Nephron (organoid): Measurements from ENCODE around the gene COPS4.
A peak's percentile ranks its signal among the peaks of the same experiment; 100 is the strongest.
"Not testable (repeated sequence)": the region's sequence is repeated elsewhere in the genome, so short reads cannot be mapped to it uniquely, and the experiment has no call there.

Experiments used
- H3K27ac Mint-ChIP-seq, 3 experiments: 2 replicates each; pipeline ENCODE4 v1.8.0; 2020; ENCODE audit warnings: mixed read lengths in 3 of 3, mild to moderate bottlenecking in 2 of 3, moderate library complexity in 1 of 3
- H3K27me3 Mint-ChIP-seq: 2 replicates; pipeline ENCODE4 v1.8.0; 2021; ENCODE audit warnings: low read depth, mild to moderate bottlenecking, moderate library complexity, mixed read lengths
- H3K36me3 Mint-ChIP-seq: 2 replicates; pipeline ENCODE4 v1.8.0; 2020; ENCODE audit warnings: low read depth, mixed read lengths
- H3K4me1 Mint-ChIP-seq: 2 replicates; pipeline ENCODE4 v1.8.0; 2020; ENCODE audit warnings: mixed read lengths
- H3K4me3 Mint-ChIP-seq, 3 experiments: 2 replicates each; pipeline ENCODE4 v1.8.0; 2020; ENCODE audit warnings: mild to moderate bottlenecking in 3 of 3, mixed read lengths in 3 of 3, moderate library complexity in 2 of 3
- H3K9me3 Mint-ChIP-seq: 2 replicates; pipeline ENCODE4 v1.8.0; 2020; ENCODE audit warnings: mixed read lengths
- CTCF ChIP-seq, 3 experiments: fragments of 200-600 bp; sonication (generic); IDR thresholded peaks; one replicate each; pipeline ENCODE4 v1.5.0; 2021; ENCODE audit warnings: antibody characterized with exemption in 3 of 3; ENCODE audit not compliant: unreplicated experiment in 3 of 3

Gene COPS4

GRCh38 chr4:83108101-83108861 is 73.3 kb downstream of the COPS4 start:
- Mint-ChIP-seq H3K4me1 (peaks cover 6% of the 10 kb centered on the region), H3K9me3 (no peaks in the 10 kb centered on the region), H3K27ac (no peak overlapping the region), H3K36me3 (no peaks in the 10 kb centered on the region), H3K4me3 (peak overlapping the region in 2 of 3 experiments; percentile 82 to 87), H3K27me3 (peaks cover 26% of the 10 kb centered on the region)
- TF ChIP-seq CTCF (IDR thresholded peaks at IDR 0.05; ENCODE audit: unreplicated experiment in 3 of 3), result no peak

- peaks cover 26% of the 10 kb centered on the region for H3K27me3 Mint-ChIP-seq
- no peak for TF ChIP-seq CTCF (IDR thresholded peaks at IDR 0.05; ENCODE audit: unreplicated experiment in 3 of 3)
- peaks cover 6% of the 10 kb centered on the region for H3K4me1 Mint-ChIP-seq
- peak overlapping the region; percentile 82 to 94 (median 88) for H3K4me3 Mint-ChIP-seq
- no peaks in the 10 kb centered on the region for H3K9me3 Mint-ChIP-seq
- no peaks in the 10 kb centered on the region for H3K36me3 Mint-ChIP-seq
- H3K27ac Mint-ChIP-seq, result peak overlapping the region in 1 of 3 experiments; percentile 69
Observed at GRCh38 chr4:83109480-83110222, 74.7 kb downstream of the COPS4 start.

- Mint-ChIP-seq H3K27me3 (peaks cover 26% of the 10 kb centered on the region), H3K36me3 (no peaks in the 10 kb centered on the region), H3K27ac (peak overlapping the region; percentile 41 to 57 (median 54)), H3K4me1 (peaks cover 6% of the 10 kb centered on the region), H3K4me3 (peak overlapping the region; percentile 82 to 94 (median 87)), H3K9me3 (no peaks in the 10 kb centered on the region)
- TF ChIP-seq CTCF (IDR thresholded peaks at IDR 0.05; ENCODE audit: unreplicated experiment in 3 of 3), result peak; percentile 50 to 66 (median 58)
Observed at GRCh38 chr4:83110223-83110945, 75.4 kb downstream of the COPS4 start.

- Mint-ChIP-seq H3K4me3 (peak overlapping the region; percentile 82 to 94 (median 87)), H3K4me1 (peaks cover 6% of the 10 kb centered on the region), H3K27me3 (peaks cover 26% of the 10 kb centered on the region), H3K9me3 (no peaks in the 10 kb centered on the region), H3K36me3 (no peaks in the 10 kb centered on the region), H3K27ac (no peak overlapping the region)
- TF ChIP-seq CTCF (IDR thresholded peaks at IDR 0.05; ENCODE audit: unreplicated experiment in 3 of 3), result no peak
Observed at GRCh38 chr4:83110970-83111750, 76.2 kb downstream of the COPS4 start.

- not testable (repeated sequence) for H3K27ac Mint-ChIP-seq
- peaks cover 26% of the 10 kb centered on the region for H3K27me3 Mint-ChIP-seq
Observed at GRCh38 chr4:83111751-83112141, 76.8 kb downstream of the COPS4 start.

More at GRCh38 chr4:83111751-83112141, 76.8 kb downstream of the COPS4 start:
- H3K4me3 Mint-ChIP-seq, result peak overlapping the region in 2 of 3 experiments; percentile 39 to 61
- H3K9me3 Mint-ChIP-seq, H3K36me3 Mint-ChIP-seq, H3K4me1 Mint-ChIP-seq: not testable (repeated sequence)
